ENCODE measurements around the gene PRSS50.

DNA sequence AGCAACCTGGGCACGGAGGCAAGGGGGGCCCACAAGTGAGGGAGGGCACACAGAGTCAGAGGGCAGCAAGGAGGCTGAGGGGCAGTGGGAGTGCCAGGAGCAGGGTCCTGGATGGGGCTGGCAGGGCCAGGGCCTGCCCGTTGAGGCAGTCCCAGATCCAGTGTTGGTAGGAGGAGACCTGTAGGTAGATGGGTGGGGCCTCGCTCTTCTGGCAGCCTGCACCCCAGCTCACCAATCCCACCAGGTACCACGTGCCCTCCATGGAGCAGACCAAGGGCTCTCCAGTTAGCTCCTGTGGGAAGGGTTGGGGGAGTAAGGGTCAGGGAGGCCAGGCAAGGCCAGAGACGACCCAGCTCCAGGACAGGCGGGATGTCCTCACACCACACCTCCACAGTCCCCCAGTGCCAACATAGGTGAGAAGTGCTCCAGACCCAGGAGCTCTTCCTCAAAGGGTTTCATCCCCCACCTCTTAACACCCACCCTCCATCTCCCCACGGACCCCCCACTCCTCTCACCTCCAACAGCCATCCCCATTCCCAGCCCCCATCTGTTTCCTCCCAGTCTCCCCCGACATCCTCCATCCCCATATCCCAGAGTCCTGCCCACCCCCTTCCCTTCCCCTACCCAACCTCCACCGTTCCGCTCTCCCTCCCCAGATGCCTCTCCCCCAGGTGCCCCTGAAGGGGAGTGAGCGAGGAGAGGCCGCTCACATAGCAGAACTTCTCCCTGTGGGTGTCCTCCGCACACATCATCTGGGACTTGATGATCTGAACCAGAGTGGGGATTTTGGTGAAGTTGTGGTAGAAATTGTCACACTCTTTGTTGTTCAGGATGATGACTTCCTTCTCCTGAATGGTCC lies 5.2 kb downstream of the PRSS50 start:
- TF ChIP-seq CTCF (conservative IDR thresholded peaks at IDR 0.05 in 1 of 2, IDR thresholded peaks at IDR 0.05 in 1 of 2; ENCODE audit: extremely low read depth in 1 of 2, insufficient read depth in 1 of 2, low read depth in 1 of 2, low read length in 2 of 2) (no peak), EZH2 (IDR thresholded peaks at IDR 0.05; ENCODE audit: borderline replicate concordance, low read length) (no peak)

All from mammary epithelial cell (primary cell).